ENCODE results near the gene TCAP.
"Not testable (repeated sequence)": the region's sequence is repeated elsewhere in the genome, so short reads cannot be mapped to it uniquely, and the experiment has no call there.

Gene TCAP

GRCh38 chr17:39684369-39685192 is 19.4 kb downstream of the TCAP start:
- peak; percentile 10 for DNase-seq

- no peak for DNase-seq
These were observed 22.0 kb downstream of the TCAP start for GRCh38 chr17:39687101-39687545.

- DNase-seq, result peak; percentile 89
These were observed 22.7 kb downstream of the TCAP start, which contains the start of gene PGAP3 for GRCh38 chr17:39687546-39688474. Gene PGAP3 (minus strand): TSS chr17:39688057. CDS start chr17:39688014, 43 bp downstream.

- DNase-seq, result no peak
These were observed 23.3 kb downstream of the TCAP start for GRCh38 chr17:39688475-39688835.

GRCh38 chr17:39688945-39689344 is 23.8 kb downstream of the TCAP start:
- DNase-seq, result no peak

GRCh38 chr17:39694593-39694992 is 29.4 kb downstream of the TCAP start:
- no peak for DNase-seq

- DNase-seq, result no peak
These were observed 29.9 kb downstream of the TCAP start for GRCh38 chr17:39695089-39695474.

GRCh38 chr17:39696731-39697130 is 31.6 kb downstream of the TCAP start:
- DNase-seq, result no peak

GRCh38 chr17:39697961-39698360 is 32.8 kb downstream of the TCAP start:
- no peak for DNase-seq

GRCh38 chr17:39699157-39699817 is 34.1 kb downstream of the TCAP start:
- DNase-seq, result not testable (repeated sequence)

- peak; percentile 87 for DNase-seq
These were observed 34.6 kb downstream of the TCAP start, which contains the start of gene ERBB2 for GRCh38 chr17:39699818-39700147. Gene ERBB2 (plus strand): TSS chr17:39700064. CDS start chr17:39700239, 175 bp downstream.

- peak; percentile 84 for DNase-seq
These were observed 35.2 kb downstream of the TCAP start for GRCh38 chr17:39700148-39700987.

GRCh38 chr17:39701012-39701783 is 36.0 kb downstream of the TCAP start:
- no peak for DNase-seq

GRCh38 chr17:39701784-39702422 is 36.8 kb downstream of the TCAP start:
- no peak for DNase-seq

GRCh38 chr17:39702901-39703893 is 38.0 kb downstream of the TCAP start:
- no peak for DNase-seq

GRCh38 chr17:39703913-39704312 is 38.8 kb downstream of the TCAP start:
- DNase-seq, result no peak

- DNase-seq, result peak; percentile 52
These were observed 39.8 kb downstream of the TCAP start for GRCh38 chr17:39704821-39705551.

GRCh38 chr17:39705786-39706348 is 40.7 kb downstream of the TCAP start:
- no peak for DNase-seq
